ENCODE results near the gene SPPL2B. TPM values are rescaled to one million over a fixed set of nuclear protein-coding genes. Genes with fewer than 3 reads are reported as not detected.
"Not testable (repeated sequence)": the region's sequence is repeated elsewhere in the genome, so short reads cannot be mapped to it uniquely, and the experiment has no call there.

Gene SPPL2B
- total RNA-seq, 1 donor from 2014 or later: 36.1 TPM

DNA sequence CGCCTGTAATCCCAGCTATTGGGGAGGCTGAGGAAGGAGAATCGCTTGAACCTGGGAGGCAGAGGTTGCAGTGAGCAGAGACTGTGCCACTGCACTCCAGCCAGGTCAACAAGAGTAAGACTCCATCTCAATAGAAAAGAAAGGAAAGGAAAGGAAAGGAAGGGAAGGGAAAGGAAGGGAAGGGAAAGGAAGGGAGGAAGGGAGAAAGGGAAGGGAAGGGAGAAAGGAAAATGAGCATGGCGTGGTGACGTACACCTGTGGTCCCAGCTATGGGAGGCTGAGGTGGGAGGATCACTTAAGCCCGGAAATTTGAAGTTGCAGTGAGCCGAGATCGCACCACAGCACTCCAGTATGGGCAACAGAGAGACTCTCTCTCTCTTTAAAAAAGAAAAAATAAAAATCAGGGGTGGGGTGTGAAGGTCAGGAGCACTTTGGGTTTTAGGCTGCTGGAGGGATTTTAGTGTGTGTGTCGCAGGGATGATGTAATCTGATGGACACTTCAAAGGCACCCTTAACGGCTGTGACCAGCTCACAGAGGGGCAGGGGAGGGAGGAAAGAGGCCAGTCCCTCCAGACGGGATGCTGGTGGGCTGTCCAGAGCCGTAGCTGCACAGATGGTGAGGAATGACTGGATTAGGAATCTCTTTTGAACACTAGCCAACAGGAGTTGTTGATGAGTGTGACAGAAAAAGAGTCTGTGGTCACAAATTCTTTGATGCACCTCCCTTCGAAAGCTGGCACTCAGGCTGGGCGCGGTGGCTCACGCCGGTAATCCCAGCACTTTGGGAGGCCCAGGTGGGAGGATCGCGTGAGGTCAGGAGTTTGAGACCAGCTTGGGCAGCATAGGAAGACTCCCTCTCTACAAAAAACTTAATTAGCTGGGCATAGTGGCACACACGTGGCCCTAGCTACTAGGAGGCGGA lies 59.1 kb downstream of the SPPL2B start:
- peaks cover 2% of the 10 kb centered on the region for H3K27me3 ChIP-seq (ENCODE audit: control insufficient read depth, insufficient read depth, low read length)
- H3K4me3 ChIP-seq (ENCODE audit: low read depth, low read length): no peak overlapping the region
- DNase-seq (ENCODE audit: low read depth): no peak
- no peaks in the 10 kb centered on the region for H3K36me3 ChIP-seq (ENCODE audit: control insufficient read depth, insufficient read depth, low read length)
- TF ChIP-seq, protein P1, sequence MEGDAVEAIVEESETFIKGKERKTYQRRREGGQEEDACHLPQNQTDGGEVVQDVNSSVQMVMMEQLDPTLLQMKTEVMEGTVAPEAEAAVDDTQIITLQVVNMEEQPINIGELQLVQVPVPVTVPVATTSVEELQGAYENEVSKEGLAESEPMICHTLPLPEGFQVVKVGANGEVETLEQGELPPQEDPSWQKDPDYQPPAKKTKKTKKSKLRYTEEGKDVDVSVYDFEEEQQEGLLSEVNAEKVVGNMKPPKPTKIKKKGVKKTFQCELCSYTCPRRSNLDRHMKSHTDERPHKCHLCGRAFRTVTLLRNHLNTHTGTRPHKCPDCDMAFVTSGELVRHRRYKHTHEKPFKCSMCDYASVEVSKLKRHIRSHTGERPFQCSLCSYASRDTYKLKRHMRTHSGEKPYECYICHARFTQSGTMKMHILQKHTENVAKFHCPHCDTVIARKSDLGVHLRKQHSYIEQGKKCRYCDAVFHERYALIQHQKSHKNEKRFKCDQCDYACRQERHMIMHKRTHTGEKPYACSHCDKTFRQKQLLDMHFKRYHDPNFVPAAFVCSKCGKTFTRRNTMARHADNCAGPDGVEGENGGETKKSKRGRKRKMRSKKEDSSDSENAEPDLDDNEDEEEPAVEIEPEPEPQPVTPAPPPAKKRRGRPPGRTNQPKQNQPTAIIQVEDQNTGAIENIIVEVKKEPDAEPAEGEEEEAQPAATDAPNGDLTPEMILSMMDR (IDR thresholded peaks at IDR 0.05; ENCODE audit: insufficient read depth, low read length, poor library complexity, severe bottlenecking): no peak

DNA sequence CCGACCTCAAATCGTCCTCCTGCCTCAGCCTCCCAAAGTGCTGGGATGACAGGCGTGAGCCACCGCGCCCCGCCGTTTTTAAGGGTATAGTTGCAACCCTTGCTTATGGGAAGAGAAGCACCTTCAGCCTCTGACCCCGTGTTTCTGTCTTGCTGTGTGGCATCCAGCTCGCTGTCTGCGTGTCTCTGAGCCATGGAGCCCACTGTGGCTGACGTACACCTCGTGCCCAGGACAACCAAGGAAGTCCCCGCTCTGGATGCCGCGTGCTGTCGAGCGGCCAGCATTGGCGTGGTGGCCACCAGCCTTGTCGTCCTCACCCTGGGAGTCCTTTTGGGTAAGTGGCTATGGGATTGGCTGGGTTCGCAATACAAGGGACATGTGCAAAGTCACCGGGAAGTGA lies 61.1 kb downstream of the SPPL2B start:
- Histone ChIP-seq H3K36me3 (ENCODE audit: control insufficient read depth, insufficient read depth, low read length) (no peaks in the 10 kb centered on the region), H3K27me3 (ENCODE audit: control insufficient read depth, insufficient read depth, low read length) (peaks cover 2% of the 10 kb centered on the region), H3K4me3 (ENCODE audit: low read depth, low read length) (no peak overlapping the region)
- DNase-seq (ENCODE audit: low read depth): no peak
- TF ChIP-seq, protein P1 (IDR thresholded peaks at IDR 0.05; ENCODE audit: insufficient read depth, low read length, poor library complexity, severe bottlenecking): no peak

DNA sequence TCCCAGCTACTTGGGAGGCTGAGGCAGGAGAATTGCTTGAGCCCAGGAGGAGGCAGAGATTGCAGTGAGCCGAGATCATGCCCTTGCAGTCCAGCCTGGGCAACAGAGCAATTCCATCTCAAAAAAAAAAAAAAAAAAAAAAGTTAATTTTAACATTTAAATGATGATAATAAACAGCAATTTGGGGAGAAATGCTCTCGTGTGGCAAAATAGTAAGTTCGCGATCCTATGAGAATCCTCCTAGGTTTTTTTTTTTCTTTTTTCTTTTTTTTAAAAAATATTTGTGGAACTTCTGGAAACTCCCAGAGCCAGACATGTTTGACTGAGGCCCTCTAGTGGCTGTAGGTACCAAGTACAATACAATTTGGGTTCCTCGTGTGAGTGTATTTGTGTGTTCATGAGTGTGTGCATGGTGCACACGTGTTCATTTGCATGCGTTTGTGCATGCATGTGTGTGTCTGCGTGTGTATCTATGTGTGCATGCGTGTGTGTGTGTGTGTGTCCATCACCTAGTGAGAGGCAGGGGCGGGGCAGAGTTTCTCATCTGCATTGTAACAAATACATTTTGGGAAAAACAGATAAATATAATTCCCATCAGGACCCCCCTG lies 62.7 kb downstream of the SPPL2B start:
- H3K27me3 ChIP-seq (ENCODE audit: control insufficient read depth, insufficient read depth, low read length): peaks cover 2% of the 10 kb centered on the region
- TF ChIP-seq, protein P1 (IDR thresholded peaks at IDR 0.05; ENCODE audit: insufficient read depth, low read length, poor library complexity, severe bottlenecking): peak; percentile 76
- H3K4me3 ChIP-seq (ENCODE audit: low read depth, low read length): no peak overlapping the region
- no peak for DNase-seq (ENCODE audit: low read depth)
- no peaks in the 10 kb centered on the region for H3K36me3 ChIP-seq (ENCODE audit: control insufficient read depth, insufficient read depth, low read length)

DNA sequence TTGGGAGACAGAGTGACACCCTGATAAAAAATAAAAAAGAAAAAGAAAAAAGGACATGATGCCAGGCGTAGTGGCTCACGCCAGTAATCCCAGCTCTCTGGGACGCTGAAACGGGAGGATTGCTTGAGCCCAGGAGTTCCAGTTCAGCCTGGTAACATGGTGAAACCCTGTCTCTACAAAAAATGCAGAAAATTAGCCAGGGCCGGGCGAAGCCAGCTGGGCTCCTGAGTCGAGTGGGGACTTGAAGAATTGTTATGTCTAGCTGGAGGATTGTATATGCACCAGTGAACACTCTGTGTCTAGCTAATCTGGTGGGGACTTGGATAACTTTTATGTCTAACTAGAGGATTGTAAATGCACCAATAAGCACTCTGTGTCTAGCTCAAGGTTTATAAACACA lies 63.9 kb downstream of the SPPL2B start:
- Histone ChIP-seq H3K36me3 (ENCODE audit: control insufficient read depth, insufficient read depth, low read length) (no peaks in the 10 kb centered on the region), H3K4me3 (ENCODE audit: low read depth, low read length) (no peak overlapping the region), H3K27me3 (ENCODE audit: control insufficient read depth, insufficient read depth, low read length) (peaks cover 2% of the 10 kb centered on the region)
- DNase-seq (ENCODE audit: low read depth): no peak
- TF ChIP-seq, protein P1 (IDR thresholded peaks at IDR 0.05; ENCODE audit: insufficient read depth, low read length, poor library complexity, severe bottlenecking): no peak

DNA sequence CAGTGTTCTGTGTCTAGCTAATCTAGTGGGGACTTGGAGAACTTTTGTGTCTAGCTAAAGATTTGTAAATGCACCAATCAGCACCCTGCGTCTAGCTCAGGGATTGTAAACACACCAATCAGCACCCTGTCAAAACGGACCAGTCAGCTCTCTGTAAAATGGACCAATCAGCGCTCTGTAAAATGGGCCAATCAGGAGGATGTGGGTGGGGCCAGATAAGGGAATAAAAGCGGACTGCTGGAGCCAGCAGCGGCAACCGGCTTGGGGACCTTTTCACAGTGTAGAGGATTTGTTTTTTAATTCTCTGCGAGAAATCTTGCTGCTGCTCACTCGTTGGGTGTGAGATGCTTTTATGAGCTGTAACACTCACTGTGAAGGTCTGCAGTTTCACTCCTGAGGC lies 64.4 kb downstream of the SPPL2B start:
- H3K36me3 ChIP-seq (ENCODE audit: control insufficient read depth, insufficient read depth, low read length); DNase-seq (ENCODE audit: low read depth); H3K4me3 ChIP-seq (ENCODE audit: low read depth, low read length); H3K27me3 ChIP-seq (ENCODE audit: control insufficient read depth, insufficient read depth, low read length): not testable (repeated sequence)

DNA sequence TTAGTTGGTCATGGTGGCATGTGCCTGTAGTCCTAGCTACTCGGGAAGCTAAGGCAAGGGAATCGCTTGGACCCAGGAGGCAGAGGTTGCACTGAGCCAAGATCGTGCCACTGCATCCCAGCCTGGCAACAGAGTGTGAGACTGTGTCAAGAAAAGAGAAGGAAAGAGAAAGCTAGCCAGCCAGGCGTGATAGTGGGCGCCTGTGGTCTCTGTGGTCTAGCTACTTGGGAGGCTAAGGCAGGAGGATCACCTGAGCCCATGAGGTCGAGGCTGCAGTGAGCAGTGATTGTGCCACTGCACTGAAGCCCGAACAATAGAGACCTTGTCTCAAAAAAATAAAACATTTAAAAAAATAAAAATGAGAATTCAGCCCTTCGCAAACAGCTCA lies 65.6 kb downstream of the SPPL2B start:
- no peaks in the 10 kb centered on the region for H3K27me3 ChIP-seq (ENCODE audit: control insufficient read depth, insufficient read depth, low read length)
- TF ChIP-seq, protein P1 (IDR thresholded peaks at IDR 0.05; ENCODE audit: insufficient read depth, low read length, poor library complexity, severe bottlenecking): no peak
- H3K36me3 ChIP-seq (ENCODE audit: control insufficient read depth, insufficient read depth, low read length): no peaks in the 10 kb centered on the region
- DNase-seq (ENCODE audit: low read depth): no peak
- H3K4me3 ChIP-seq (ENCODE audit: low read depth, low read length): no peak overlapping the region

Measured in kidney epithelial cell (primary cell).